ENCODE results near the gene PRKD2.
"Not testable (repeated sequence)": the region's sequence is repeated elsewhere in the genome, so short reads cannot be mapped to it uniquely, and the experiment has no call there.

The PRKD2 gene
- total RNA-seq, result 44.5 to 110 (median 52.2) reads per million in 3 experiments

- peak; percentile 71 for DNase-seq
Measured at GRCh38 chr19:46717034-46717715, at the start of gene PRKD2. Gene PRKD2, minus strand, starts transcription at chr19:46717114. Its CDS starts 744 bp downstream, at chr19:46716370.

- no peak for DNase-seq
Measured at GRCh38 chr19:46764817-46765291, 47.9 kb upstream of the PRKD2 start.

- DNase-seq, result no peak
Measured at GRCh38 chr19:46762245-46762890, 45.5 kb upstream of the PRKD2 start.

GRCh38 chr19:46761418-46761831, 44.5 kb upstream of the PRKD2 start:
- no peak for DNase-seq

- not testable (repeated sequence) for DNase-seq
Measured at GRCh38 chr19:46760897-46761296, 44.0 kb upstream of the PRKD2 start.

GRCh38 chr19:46760363-46760762, 43.4 kb upstream of the PRKD2 start:
- DNase-seq, result no peak

GRCh38 chr19:46759817-46760333, 43.0 kb upstream of the PRKD2 start:
- no peak for DNase-seq

GRCh38 chr19:46759206-46759605, 42.3 kb upstream of the PRKD2 start:
- DNase-seq, result no peak

- DNase-seq, result no peak
Measured at GRCh38 chr19:46756544-46756888, 39.6 kb upstream of the PRKD2 start.

GRCh38 chr19:46755853-46756543, 39.1 kb upstream of the PRKD2 start:
- no peak for DNase-seq

GRCh38 chr19:46755077-46755852, 38.4 kb upstream of the PRKD2 start:
- no peak for DNase-seq

GRCh38 chr19:46753420-46754155, 36.7 kb upstream of the PRKD2 start:
- DNase-seq, result peak; percentile 59

- peak; percentile 57 for DNase-seq
Measured at GRCh38 chr19:46748325-46749109, 31.6 kb upstream of the PRKD2 start.

- peak; percentile 49 for DNase-seq
Measured at GRCh38 chr19:46746281-46747057, 29.6 kb upstream of the PRKD2 start, which contains the start of gene STRN4. Gene STRN4, minus strand, starts transcription at chr19:46746450. Its CDS starts 20 bp downstream, at chr19:46746430.

- peak; percentile 36 for DNase-seq
Measured at GRCh38 chr19:46745521-46746280, 28.8 kb upstream of the PRKD2 start, which contains the start of gene FKRP. Gene FKRP, plus strand, starts transcription at chr19:46746057. Its CDS starts 9,394 bp downstream, at chr19:46755451.

- DNase-seq, result no peak
Measured at GRCh38 chr19:46745030-46745429, 28.1 kb upstream of the PRKD2 start.

GRCh38 chr19:46744005-46744691, 27.2 kb upstream of the PRKD2 start:
- DNase-seq, result no peak

GRCh38 chr19:46742926-46743480, 26.1 kb upstream of the PRKD2 start:
- DNase-seq, result no peak
